Measurements from ENCODE around the gene PPARD.

DNA sequence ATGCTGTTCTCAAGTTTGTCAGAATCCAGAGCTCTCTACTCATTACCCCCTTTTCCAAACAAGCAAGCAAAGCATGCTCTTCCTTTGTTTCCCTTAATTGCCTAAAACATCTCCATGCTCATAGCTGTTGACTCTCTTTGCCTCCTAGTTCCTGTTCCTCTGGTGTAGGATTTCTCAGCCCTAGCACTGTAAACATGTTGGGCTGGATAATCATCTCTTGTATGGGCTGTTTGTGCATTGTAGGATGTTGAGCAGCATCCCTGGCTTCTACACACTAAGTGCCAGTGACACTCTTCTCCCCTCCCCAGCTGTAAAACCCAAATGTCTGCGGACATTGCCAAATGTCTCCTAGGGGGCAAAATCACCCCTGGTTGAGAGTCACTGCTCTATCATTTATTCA is 14.0 kb downstream of the PPARD start:
- TF ChIP-seq, protein P1, sequence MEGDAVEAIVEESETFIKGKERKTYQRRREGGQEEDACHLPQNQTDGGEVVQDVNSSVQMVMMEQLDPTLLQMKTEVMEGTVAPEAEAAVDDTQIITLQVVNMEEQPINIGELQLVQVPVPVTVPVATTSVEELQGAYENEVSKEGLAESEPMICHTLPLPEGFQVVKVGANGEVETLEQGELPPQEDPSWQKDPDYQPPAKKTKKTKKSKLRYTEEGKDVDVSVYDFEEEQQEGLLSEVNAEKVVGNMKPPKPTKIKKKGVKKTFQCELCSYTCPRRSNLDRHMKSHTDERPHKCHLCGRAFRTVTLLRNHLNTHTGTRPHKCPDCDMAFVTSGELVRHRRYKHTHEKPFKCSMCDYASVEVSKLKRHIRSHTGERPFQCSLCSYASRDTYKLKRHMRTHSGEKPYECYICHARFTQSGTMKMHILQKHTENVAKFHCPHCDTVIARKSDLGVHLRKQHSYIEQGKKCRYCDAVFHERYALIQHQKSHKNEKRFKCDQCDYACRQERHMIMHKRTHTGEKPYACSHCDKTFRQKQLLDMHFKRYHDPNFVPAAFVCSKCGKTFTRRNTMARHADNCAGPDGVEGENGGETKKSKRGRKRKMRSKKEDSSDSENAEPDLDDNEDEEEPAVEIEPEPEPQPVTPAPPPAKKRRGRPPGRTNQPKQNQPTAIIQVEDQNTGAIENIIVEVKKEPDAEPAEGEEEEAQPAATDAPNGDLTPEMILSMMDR (IDR thresholded peaks at IDR 0.05; ENCODE audit: insufficient read depth, low read depth, low read length): no peak
- TF ChIP-seq EZH2 (IDR thresholded peaks at IDR 0.05; ENCODE audit: insufficient read depth, low read length): no peak
